A673 (cell line): Measurements from ENCODE around the gene EML3.

Experiments used
- CTCF ChIP-seq: fragments of 300-800, 200-600 bp; sonication (generic); conservative IDR thresholded peaks from 2 replicates; pipeline ENCODE4 v1.5.1; 2017; ENCODE audit warnings: low read depth, mild to moderate bottlenecking, antibody characterized with exemption, low read length, moderate library complexity, mixed read lengths
- EZH2 ChIP-seq: fragments of 200-600 bp; sonication (generic); IDR thresholded peaks from 2 replicates; pipeline ENCODE4 v1.6.1; 2017; ENCODE audit warnings: borderline replicate concordance, low read depth, mild to moderate bottlenecking, mixed read lengths, antibody characterized with exemption, low read length; ENCODE audit not compliant: poor library complexity, severe bottlenecking

- TF ChIP-seq CTCF: no peak
- no peak for TF ChIP-seq EZH2
Measured at GRCh38 chr11:62573592-62574362, 38.8 kb downstream of the EML3 start, which contains the start of gene EEF1G.
